Measurements from ENCODE around the gene NMRK2.
A peak's percentile ranks its signal among the peaks of the same experiment; 100 is the strongest.
"Not testable (repeated sequence)": the region's sequence is repeated elsewhere in the genome, so short reads cannot be mapped to it uniquely, and the experiment has no call there.

Gene NMRK2

GRCh38 chr19:3964256-3965194, 31.7 kb downstream of the NMRK2 start:
- no peak for DNase-seq (ENCODE audit: low read depth in 2 of 2)

GRCh38 chr19:3966051-3967017, 33.5 kb downstream of the NMRK2 start:
- DNase-seq (ENCODE audit: low read depth in 2 of 2) = no peak

GRCh38 chr19:3967983-3968382, 35.1 kb downstream of the NMRK2 start:
- DNase-seq (ENCODE audit: low read depth in 2 of 2) = not testable (repeated sequence)

DNA sequence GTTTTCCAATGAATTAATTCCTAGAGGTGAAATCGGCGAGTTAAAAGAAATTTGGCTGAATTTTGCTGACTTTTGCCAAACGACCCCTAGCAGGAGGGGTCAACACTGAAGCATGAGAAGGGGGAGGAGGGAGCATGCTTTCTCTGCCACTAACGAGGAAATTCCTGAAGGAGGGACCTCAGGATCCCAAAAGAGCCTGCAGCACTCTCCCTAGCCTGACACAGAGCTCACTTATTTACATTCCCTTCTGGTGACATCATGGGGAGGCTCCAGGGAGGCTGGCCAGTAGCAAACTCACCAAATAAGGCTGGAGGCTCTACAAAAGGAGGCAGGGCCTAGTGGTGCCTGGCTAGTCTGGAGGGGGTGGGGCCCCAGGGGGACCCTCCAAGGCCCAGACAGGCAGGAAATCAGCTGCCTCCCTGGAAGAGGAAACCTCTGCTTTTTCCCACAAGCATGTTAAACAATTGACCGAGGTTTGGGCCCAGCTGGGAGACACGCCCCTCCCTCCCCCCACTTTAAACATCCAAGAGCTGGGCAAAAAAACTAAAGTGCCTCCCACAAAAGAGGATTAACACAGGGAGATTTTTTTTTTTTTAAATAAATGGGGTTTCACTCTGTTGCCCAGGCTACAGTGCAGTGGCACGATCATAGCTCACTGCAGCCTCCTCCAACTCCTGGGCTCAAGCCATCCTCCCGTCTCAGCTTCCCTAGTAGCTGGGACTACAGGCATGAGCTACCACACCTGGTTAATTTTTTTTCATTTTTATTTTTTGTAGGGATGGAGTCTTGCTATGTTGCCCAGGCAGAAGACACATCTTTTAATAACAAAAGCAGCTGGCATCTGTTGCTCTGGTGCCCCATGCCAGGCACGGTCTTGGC, 35.9 kb downstream of the NMRK2 start:
- no peak for DNase-seq (ENCODE audit: low read depth in 2 of 2)

GRCh38 chr19:3969435-3970312, 36.8 kb downstream of the NMRK2 start:
- no peak for DNase-seq (ENCODE audit: low read depth in 2 of 2)

GRCh38 chr19:3970313-3970807, 37.5 kb downstream of the NMRK2 start:
- no peak for DNase-seq (ENCODE audit: low read depth in 2 of 2)

- DNase-seq (ENCODE audit: low read depth in 2 of 2) = peak; percentile 93 to 96
Observed at GRCh38 chr19:3970808-3971598, 38.1 kb downstream of the NMRK2 start, which contains the start of gene DAPK3. DAPK3 (minus strand) TSS chr19:3971099; CDS start chr19:3969735, 1,364 bp downstream.

GRCh38 chr19:3975144-3975543, 42.3 kb downstream of the NMRK2 start:
- no peak for DNase-seq (ENCODE audit: low read depth in 2 of 2)

DNA sequence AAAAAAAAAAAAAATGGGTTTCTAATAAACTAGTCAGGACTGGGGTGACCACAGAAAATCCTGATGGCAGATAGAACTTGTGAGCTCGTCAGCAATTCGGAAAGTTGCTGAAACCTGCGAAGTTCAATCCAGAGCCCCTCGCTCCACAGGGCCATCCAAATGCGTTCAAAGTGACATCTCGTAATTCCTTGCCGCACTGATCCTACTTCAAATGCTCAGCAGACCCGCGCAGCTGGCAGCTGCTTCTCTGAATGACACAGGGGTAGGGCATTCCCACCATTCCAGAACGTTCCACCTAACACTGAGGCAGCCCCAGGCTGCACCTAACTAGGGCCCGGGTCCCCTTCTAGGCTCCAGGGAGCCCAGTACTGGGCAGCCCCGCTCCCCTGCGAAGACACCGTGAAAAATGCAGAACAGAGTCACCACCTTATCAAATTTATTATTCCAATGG, 42.8 kb downstream of the NMRK2 start:
- DNase-seq (ENCODE audit: low read depth in 2 of 2) = no peak

DNA sequence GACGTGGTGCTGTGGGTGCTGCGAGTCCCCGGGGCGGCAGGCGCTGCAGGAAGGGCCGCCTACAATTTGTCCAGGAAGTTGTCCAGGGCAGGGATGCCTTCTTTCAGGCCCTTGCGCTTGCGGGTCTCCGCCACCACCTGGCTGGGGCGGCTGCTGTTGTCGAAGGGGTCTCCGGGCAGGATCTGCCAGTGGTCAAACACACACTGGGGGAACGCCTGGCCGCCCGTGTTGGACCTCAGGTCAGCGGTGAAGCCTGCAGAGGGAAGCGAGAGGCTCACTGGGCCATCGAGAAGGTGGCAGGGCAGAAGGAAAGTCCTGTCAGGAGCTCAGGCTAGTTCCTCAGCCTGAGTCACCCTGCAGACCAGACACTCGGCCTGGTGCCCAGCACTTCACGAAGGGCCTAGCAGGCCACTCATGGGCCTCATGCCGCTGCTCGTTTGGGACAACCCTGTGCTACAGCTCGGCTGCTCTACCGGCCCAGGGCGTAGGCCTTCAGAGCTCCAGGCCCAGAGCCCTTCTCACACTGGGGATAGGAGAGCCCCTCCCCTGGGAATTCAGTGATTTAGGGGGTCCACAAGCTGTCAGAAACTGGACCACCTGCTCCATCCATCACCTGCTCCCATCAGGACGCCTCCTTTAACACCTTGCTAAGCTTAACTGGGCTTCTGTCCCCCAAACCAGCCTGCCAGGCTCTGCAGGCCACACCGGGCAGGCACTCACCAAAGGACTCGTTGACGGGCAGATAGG, 43.8 kb downstream of the NMRK2 start:
- DNase-seq (ENCODE audit: low read depth in 2 of 2) = no peak

DNA sequence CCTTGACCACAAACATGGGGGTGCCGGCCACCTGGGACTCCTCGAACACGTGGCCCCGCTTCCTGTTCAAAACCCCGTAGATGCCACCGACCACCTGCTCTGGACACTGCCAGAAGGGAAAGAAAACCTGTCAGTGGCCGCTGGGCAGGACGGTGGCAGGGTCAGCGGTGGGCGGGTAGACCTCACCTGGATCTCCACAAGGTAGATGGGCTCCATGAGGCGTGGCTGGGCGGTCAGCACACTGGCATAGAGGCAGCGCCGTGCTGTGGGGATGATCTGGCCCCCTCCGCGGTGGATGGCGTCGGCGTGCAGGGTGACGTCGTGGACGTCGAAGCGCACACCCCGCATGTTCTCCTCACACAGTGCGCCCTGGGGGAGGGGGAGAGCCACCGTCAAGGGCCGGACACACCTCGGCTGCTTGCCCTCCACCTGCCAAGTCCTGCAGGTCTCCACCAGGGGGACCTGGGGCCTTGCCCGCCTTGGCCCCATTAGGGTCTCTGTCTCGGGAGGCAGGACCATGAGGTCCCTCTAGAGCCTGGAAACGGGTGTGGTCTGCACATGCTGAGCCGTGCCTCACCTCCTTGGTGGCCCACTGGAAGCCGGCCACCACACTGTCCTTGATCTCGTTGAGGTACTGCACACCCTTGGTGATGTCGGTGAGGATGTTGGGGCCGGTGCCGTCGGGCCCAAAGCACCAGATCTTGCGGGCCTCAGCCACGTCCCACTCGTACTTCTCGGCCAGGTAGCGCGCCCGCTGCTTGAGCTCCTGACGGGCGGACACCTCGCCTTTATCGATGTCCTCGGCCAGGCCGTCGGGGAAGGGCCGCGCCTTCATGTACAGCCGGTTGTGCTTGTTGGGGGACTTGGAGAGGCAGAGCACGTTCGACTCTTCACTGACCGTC, 44.6 kb downstream of the NMRK2 start:
- no peak for DNase-seq (ENCODE audit: low read depth in 2 of 2)

GRCh38 chr19:3978145-3978544, 45.3 kb downstream of the NMRK2 start:
- no peak for DNase-seq (ENCODE audit: low read depth in 2 of 2)

DNA sequence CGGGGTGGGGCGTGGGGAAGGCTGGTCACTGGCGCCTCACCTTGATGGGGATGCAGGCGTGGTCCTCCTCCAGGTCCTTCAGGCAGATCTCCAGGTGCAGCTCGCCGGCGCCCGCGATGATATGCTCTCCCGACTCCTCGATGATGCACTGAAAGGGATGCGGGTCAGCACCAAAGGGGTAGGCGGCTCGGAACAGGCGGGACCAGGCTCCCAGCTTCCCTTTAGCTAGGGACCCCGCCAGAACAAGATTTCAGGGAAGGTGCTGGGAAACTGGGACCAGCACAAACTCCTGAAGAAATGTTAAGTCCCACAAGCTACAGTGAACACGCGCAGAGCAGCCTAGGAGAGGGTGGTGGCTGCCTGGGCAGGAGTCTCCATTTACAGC, 46.4 kb downstream of the NMRK2 start:
- DNase-seq (ENCODE audit: low read depth in 2 of 2) = no peak

DNA sequence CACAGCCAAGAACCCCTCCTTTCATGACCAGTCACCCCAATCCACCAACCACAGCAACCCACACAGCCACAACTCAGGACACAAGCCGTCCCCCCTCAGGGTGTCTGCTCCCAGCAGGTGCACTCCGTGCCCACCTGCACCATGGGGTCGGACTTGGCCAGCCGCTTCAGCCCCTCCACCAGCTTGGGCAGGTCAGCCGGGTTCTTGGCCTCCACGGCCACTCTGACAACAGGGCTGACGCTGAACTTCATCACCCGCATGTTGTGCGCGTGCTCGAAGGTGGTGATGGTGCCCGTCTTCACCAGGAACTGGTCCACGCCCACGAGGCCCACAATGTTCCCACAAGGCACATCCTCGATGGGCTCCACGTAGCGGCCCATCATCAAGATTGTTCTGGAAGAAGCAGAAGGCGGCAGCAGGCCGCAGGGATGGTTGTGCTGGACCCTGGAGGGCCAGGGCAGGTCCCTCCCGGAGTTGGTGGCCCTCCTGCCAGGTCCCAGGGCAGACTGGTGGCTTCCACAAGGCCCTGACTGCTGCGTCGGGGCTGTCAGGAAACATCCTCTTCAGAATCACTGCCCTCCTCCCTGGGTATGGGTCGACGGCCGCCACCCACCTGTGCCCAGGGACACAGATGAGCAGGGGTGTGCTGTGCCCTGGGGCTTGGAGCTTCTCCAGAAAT, 46.9 kb downstream of the NMRK2 start:
- no peak for DNase-seq (ENCODE audit: low read depth in 2 of 2)

DNA sequence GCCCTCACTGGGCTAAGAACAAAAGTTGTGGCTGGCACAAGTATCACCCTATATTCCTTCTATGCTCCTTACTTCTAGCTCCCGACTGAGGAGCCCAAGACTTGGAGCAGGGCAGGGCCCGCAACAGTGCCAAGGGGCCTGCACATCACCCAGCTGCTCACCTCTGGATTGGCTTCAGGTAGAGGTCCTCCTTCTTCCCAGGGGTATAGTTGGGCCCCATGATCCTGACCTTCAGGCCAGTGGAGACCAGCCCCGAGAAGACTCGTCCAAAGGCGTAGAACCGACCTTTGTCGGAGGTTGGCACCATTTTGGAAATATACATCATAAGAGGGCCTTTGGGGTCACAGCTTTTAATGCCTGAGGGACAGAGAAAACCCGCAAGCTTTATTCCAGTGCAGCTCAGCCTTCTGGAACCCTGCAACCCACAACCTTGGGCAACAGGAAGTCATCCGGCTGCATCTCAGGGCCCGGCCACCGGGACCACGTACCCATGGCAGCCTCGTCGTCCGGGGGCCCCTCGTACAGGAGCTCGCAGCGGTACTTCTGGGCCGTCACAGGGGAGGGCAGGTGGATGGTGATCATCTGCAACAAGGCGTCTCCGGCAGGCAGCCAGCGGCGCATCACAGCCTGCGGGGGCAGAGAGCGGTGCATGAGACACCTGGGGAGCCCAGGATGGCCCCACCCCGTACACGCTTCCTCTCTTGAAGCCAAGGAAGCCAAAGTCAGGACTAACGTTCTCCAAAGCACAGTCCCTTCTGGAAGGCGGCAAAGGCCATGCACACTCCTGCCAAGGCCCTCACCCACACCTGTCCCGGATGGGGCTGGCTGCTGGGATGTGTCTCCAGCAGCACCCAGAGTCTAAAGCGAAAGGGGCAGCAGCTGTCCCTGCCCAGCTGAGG, 47.7 kb downstream of the NMRK2 start:
- no peak for DNase-seq (ENCODE audit: low read depth in 2 of 2)

GRCh38 chr19:3981373-3981735, 48.5 kb downstream of the NMRK2 start:
- no peak for DNase-seq (ENCODE audit: low read depth in 2 of 2)
